Breast epithelium (tissue), 4 donors: ENCODE measurements around the gene REPIN1. TPM values are rescaled to one million over a fixed set of nuclear protein-coding genes. Genes with fewer than 3 reads are reported as not detected.

Source experiments
- DNase-seq, 2 donors: peaks; one replicate each; pipeline ENCODE4 v3.0.0-alpha.2; 2019; ENCODE audit warnings: low spot score in 2 of 2
- H3K27ac ChIP-seq, 2 donors: fragments of 200-600 bp; sonication (generic) in 1 of 2; one replicate each; pipeline ENCODE4 v1.5.1; 2016 to 2019; ENCODE audit warnings: mild to moderate bottlenecking in 1 of 2
- H3K27me3 ChIP-seq, 2 donors: fragments of 200-600 bp; sonication (generic) in 1 of 2; one replicate each; pipeline versions ENCODE4 v1.5.1 to v1.6.0; 2017 to 2019; ENCODE audit warnings: control low read depth in 1 of 2, mild to moderate bottlenecking in 1 of 2
- H3K36me3 ChIP-seq: fragments of 200-600 bp; one replicate; pipeline ENCODE4 v1.5.1; 2019
- H3K4me1 ChIP-seq, 2 donors: fragments of 200-600 bp; sonication (generic); one replicate each; pipeline ENCODE4 v1.5.1; 2016 to 2019; ENCODE audit warnings: control low read depth in 1 of 2
- H3K4me3 ChIP-seq, 3 donors: fragments of 200-600 bp; sonication (generic); 1 replicate in 2 of 3; 2 replicates in 1 of 3; pipeline ENCODE4 v1.5.1; 2016 to 2019; ENCODE audit warnings: mild to moderate bottlenecking in 3 of 3, moderate library complexity in 2 of 3
- H3K9me3 ChIP-seq, 2 donors: fragments of 200-600 bp; sonication (generic) in 1 of 2; one replicate each; pipeline ENCODE4 v1.5.1; 2016 to 2019; ENCODE audit warnings: control low read depth in 1 of 2
- CTCF ChIP-seq, 3 donors: fragments of 450-650 bp; IDR thresholded peaks; one replicate each; pipeline ENCODE4 v1.5.1; 2016 to 2017; ENCODE audit warnings: antibody characterized with exemption in 3 of 3, mild to moderate bottlenecking in 3 of 3, moderate library complexity in 3 of 3
- POLR2A ChIP-seq: fragments of 450-650 bp; IDR thresholded peaks from one replicate; pipeline ENCODE4 v1.6.1; 2016; ENCODE audit warnings: antibody characterized with exemption, mild to moderate bottlenecking, moderate library complexity
- POLR2AphosphoS5 ChIP-seq, 3 donors: sonication (generic); formaldehyde crosslinking; IDR thresholded peaks; one replicate each; pipeline ENCODE4 v1.6.1; 2017; ENCODE audit warnings: antibody characterized with exemption in 3 of 3
- intact Hi-C: fragments of 100-400 bp; cut with DNase I; formaldehyde crosslinking; loops from one replicate; pipeline ENCODE4 v1.15.1; 2023; ENCODE audit warnings: low total_unique reads
- total RNA-seq, 3 donors: library from RNA; depleted of rRNA; stranded (reverse); fragments of >200 nt; gene quantifications; one replicate each; pipeline ENCODE4 v1.1.0, GENCODE V29; 2016

The REPIN1 gene
- total RNA-seq, 3 donors from 2014 or later: 43.7 to 70.8 (median 68.2) TPM

- peaks cover 0 to 13% of the 10 kb centered on the region in 2 donors for H3K4me1 ChIP-seq
- intact Hi-C loops: no loop called here
Observed at GRCh38 chr7:150340875-150341262, 27.8 kb upstream of the REPIN1 start.

GRCh38 chr7:150341263-150342120, 27.1 kb upstream of the REPIN1 start, which contains the start of gene RARRES2:
RARRES2 (minus strand) TSS chr7:150341629; CDS start chr7:150340609, 1,020 bp downstream.
- no peak for DNase-seq
- Histone ChIP-seq H3K4me1 (peaks cover 0 to 12% of the 10 kb centered on the region in 2 donors), H3K4me3 (peak within 1 kb of the TSS; percentile 49 to 81 (median 63)), H3K9me3 (peaks cover 0 to 6% of the 10 kb centered on the region in 2 donors), H3K27me3 (no peaks in the 10 kb centered on the region), H3K27ac (peak within 1 kb of the TSS; percentile 72 to 94), H3K36me3 (no peaks in the 10 kb centered on the region)
- TF ChIP-seq POLR2AphosphoS5 (IDR thresholded peaks at IDR 0.05) (no peak), CTCF (IDR thresholded peaks at IDR 0.05) (no peak), POLR2A (no peak)
- intact Hi-C loops: no loop called here

More at GRCh38 chr7:150340875-150341262, 27.8 kb upstream of the REPIN1 start:
- TF ChIP-seq POLR2AphosphoS5 (IDR thresholded peaks at IDR 0.05): no peak
- no peak for TF ChIP-seq POLR2A
- no peak for TF ChIP-seq CTCF (IDR thresholded peaks at IDR 0.05)
- H3K27me3 ChIP-seq: no peaks in the 10 kb centered on the region
- H3K9me3 ChIP-seq: peaks cover 0 to 6% of the 10 kb centered on the region in 2 donors
- H3K27ac ChIP-seq: peak overlapping the region; percentile 72 to 94
- no peak for DNase-seq
- peak overlapping the region; percentile 49 to 81 (median 63) for H3K4me3 ChIP-seq
- H3K36me3 ChIP-seq: no peaks in the 10 kb centered on the region

GRCh38 chr7:150342121-150342408, 26.6 kb upstream of the REPIN1 start:
- no peak for DNase-seq
- H3K9me3 ChIP-seq: peaks cover 0 to 6% of the 10 kb centered on the region in 2 donors
- peaks cover 0 to 12% of the 10 kb centered on the region in 2 donors for H3K4me1 ChIP-seq
- H3K27ac ChIP-seq: peak overlapping the region; percentile 29 to 94
- no peaks in the 10 kb centered on the region for H3K27me3 ChIP-seq
- intact Hi-C loops: no loop called here
- no peaks in the 10 kb centered on the region for H3K36me3 ChIP-seq
- no peak for TF ChIP-seq POLR2AphosphoS5 (IDR thresholded peaks at IDR 0.05)
- no peak for TF ChIP-seq CTCF (IDR thresholded peaks at IDR 0.05)
- TF ChIP-seq POLR2A: no peak
- H3K4me3 ChIP-seq: peak overlapping the region in 2 of 3 donors; percentile 63 to 81

GRCh38 chr7:150343225-150343624, 25.4 kb upstream of the REPIN1 start:
- intact Hi-C loops: no loop called here
- H3K36me3 ChIP-seq: no peaks in the 10 kb centered on the region

More at GRCh38 chr7:150343225-150343624, 25.4 kb upstream of the REPIN1 start:
- TF ChIP-seq CTCF (IDR thresholded peaks at IDR 0.05): no peak
- no peaks in the 10 kb centered on the region for H3K27me3 ChIP-seq
- H3K4me1 ChIP-seq: peaks cover 0 to 12% of the 10 kb centered on the region in 2 donors
- no peak for DNase-seq
- peaks cover 0 to 6% of the 10 kb centered on the region in 2 donors for H3K9me3 ChIP-seq
- no peak overlapping the region for H3K4me3 ChIP-seq
- no peak overlapping the region for H3K27ac ChIP-seq
